ENCODE results near the gene NCKAP5. TPM values are rescaled to one million over a fixed set of nuclear protein-coding genes. Genes with fewer than 3 reads are reported as not detected.

NCKAP5 gene
- total and polyA plus RNA-seq, 2 of the 13 experiments (the other 11 are each of a cell fraction or from before 2014, with no cell fraction given), result 0.01 TPM; not detected in 1

GRCh38 chr2:133484106-133484505 is 84.2 kb downstream of the NCKAP5 start (continued):
- TF ChIP-seq CHCHD3 (CRISPR knock-in tag; IDR thresholded peaks at IDR 0.05) (no peak), SALL2 (CRISPR knock-in tag; IDR thresholded peaks at IDR 0.05) (no peak), SYNCRIP (IDR thresholded peaks at IDR 0.05; ENCODE audit: insufficient read depth, low read depth, low read length) (no peak), ZNF782 (CRISPR knock-in tag; IDR thresholded peaks at IDR 0.05; ENCODE audit: borderline replicate concordance) (no peak), ZKSCAN5 (CRISPR knock-in tag; IDR thresholded peaks at IDR 0.05) (no peak)

- Histone ChIP-seq H3K4me1 (ENCODE audit: insufficient read depth, low read length) (peaks cover 6% of the 10 kb centered on the region; the same call in 1 of the 2 replicates), H3K27me3 (ENCODE audit: control insufficient read depth in 1 of 2, insufficient read depth in 2 of 2, low read length in 2 of 2) (no peaks in the 10 kb centered on the region; a peak in 1 of 5 replicates), H3K9ac (ENCODE audit: insufficient read depth, low read depth, low read length) (no peak overlapping the region), H3K36me3 (replicated peaks in 1 of 2; ENCODE audit: control insufficient read depth in 1 of 2, insufficient read depth in 2 of 2, low read length in 2 of 2) (no peaks in the 10 kb centered on the region), H3K79me2 (ENCODE audit: insufficient read depth, low read length) (no peaks in the 10 kb centered on the region), H3K9me3 (ENCODE audit: low read length) (peaks cover 10% of the 10 kb centered on the region; the same call in 1 of the 2 replicates), H3K4me2 (ENCODE audit: low read depth, low read length) (no peak overlapping the region), H2AFZ (ENCODE audit: low read length) (no peak overlapping the region), H3K27ac (ENCODE audit: extremely low read length, insufficient read depth, low read length) (no peak overlapping the region), H3K4me3 (replicated peaks in 1 of 3; ENCODE audit: insufficient read depth in 1 of 3, low read depth in 2 of 3, low read length in 3 of 3) (no peak overlapping the region), H4K20me1 (ENCODE audit: insufficient read depth, low read length) (no peaks in the 10 kb centered on the region)
- DNase-seq (ENCODE audit: low spot score) (no peak), ATAC-seq (no peak), FAIRE-seq (no peak)
- in situ Hi-C loops (cut with HindIII; ENCODE audit: extremely low pct_ligation_motif_present, low pct_unique_long_range_greater_than_20kb) (no loop called here), intact Hi-C loops (cut with micrococcal nuclease; ENCODE audit: unreplicated experiment) (no loop called here)
- POLR2A ChIA-PET, result no interaction called here
- no TSS peak for BruUV-seq (replicated peaks)
- CTCF ChIA-PET (ENCODE audit: low intra/inter-chr PET ratio, low total read pairs), result no interaction called here
- TF ChIP-seq ZNF660 (CRISPR knock-in tag; IDR thresholded peaks at IDR 0.05; ENCODE audit: borderline replicate concordance, low read depth) (no peak), NFYC (CRISPR knock-in tag; IDR thresholded peaks at IDR 0.05) (no peak), IRF2 (CRISPR knock-in tag; IDR thresholded peaks at IDR 0.05) (no peak), TGIF2 (CRISPR knock-in tag; IDR thresholded peaks at IDR 0.05) (no peak), DBP (CRISPR knock-in tag; IDR thresholded peaks at IDR 0.05; ENCODE audit: not compliant biosample characterization) (no peak), JARID2 (CRISPR knock-in tag; IDR thresholded peaks at IDR 0.05; ENCODE audit: insufficient replicate concordance) (no peak), ARNTL (CRISPR knock-in tag; IDR thresholded peaks at IDR 0.05) (no peak), RARG (CRISPR knock-in tag; IDR thresholded peaks at IDR 0.05; ENCODE audit: low read depth) (no peak), HMGXB3 (CRISPR knock-in tag; IDR thresholded peaks at IDR 0.05; ENCODE audit: borderline replicate concordance) (no peak), HDAC6 (IDR thresholded peaks at IDR 0.05; ENCODE audit: low read depth, low read length) (no peak), PAWR (CRISPR knock-in tag; IDR thresholded peaks at IDR 0.05; ENCODE audit: borderline replicate concordance) (no peak), MATR3 (CRISPR knock-in tag; IDR thresholded peaks at IDR 0.05) (no peak), IKZF4 (CRISPR knock-in tag; IDR thresholded peaks at IDR 0.05; ENCODE audit: borderline replicate concordance, low read depth, not compliant biosample characterization) (no peak), SMC3 (IDR thresholded peaks at IDR 0.05; ENCODE audit: low read length) (no peak), ATM (IDR thresholded peaks at IDR 0.05; ENCODE audit: borderline replicate concordance) (no peak), ZNF17 (CRISPR knock-in tag; IDR thresholded peaks at IDR 0.05) (no peak), ZNF101 (CRISPR knock-in tag; IDR thresholded peaks at IDR 0.05; ENCODE audit: borderline replicate concordance, low read depth) (no peak)
These were observed 85.1 kb downstream of the NCKAP5 start for GRCh38 chr2:133483181-133483580.

Measured in HepG2 (cell line).